Body of pancreas (tissue), 4 donors: ENCODE measurements around the gene TMC8.

Source experiments
- POLR2A ChIP-seq, 3 donors: fragments of 450-650 bp; IDR thresholded peaks; one replicate each; pipeline ENCODE4 v1.6.1; 2016; ENCODE audit warnings: antibody characterized with exemption in 3 of 3, mild to moderate bottlenecking in 2 of 3
- TF ChIP-seq, protein P1 (sequence below), 7 experiments: fragments of 450-650 bp in 4 of 7; fragments of 200-600 bp in 3 of 7; sonication (generic) in 3 of 7; IDR thresholded peaks; one replicate each; pipeline ENCODE4 v1.5.1; 2016 to 2019; ENCODE audit warnings: antibody characterized with exemption in 7 of 7

GRCh38 chr17:78133971-78134898 lies 3.7 kb downstream of the TMC8 start:
- TF ChIP-seq, protein P1, sequence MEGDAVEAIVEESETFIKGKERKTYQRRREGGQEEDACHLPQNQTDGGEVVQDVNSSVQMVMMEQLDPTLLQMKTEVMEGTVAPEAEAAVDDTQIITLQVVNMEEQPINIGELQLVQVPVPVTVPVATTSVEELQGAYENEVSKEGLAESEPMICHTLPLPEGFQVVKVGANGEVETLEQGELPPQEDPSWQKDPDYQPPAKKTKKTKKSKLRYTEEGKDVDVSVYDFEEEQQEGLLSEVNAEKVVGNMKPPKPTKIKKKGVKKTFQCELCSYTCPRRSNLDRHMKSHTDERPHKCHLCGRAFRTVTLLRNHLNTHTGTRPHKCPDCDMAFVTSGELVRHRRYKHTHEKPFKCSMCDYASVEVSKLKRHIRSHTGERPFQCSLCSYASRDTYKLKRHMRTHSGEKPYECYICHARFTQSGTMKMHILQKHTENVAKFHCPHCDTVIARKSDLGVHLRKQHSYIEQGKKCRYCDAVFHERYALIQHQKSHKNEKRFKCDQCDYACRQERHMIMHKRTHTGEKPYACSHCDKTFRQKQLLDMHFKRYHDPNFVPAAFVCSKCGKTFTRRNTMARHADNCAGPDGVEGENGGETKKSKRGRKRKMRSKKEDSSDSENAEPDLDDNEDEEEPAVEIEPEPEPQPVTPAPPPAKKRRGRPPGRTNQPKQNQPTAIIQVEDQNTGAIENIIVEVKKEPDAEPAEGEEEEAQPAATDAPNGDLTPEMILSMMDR (IDR thresholded peaks at IDR 0.05) = peak in 6 of 7 experiments; percentile 35 to 64 (median 55)
- no peak for TF ChIP-seq POLR2A (IDR thresholded peaks at IDR 0.05)
